Measurements from ENCODE around the gene PRPF6.

PRPF6 gene

GRCh38 chr20:64036346-64037198, 55.6 kb downstream of the PRPF6 start:
- DNase-seq, result no peak

- no peak for DNase-seq
These were observed 56.2 kb downstream of the PRPF6 start for GRCh38 chr20:64037199-64037497.

GRCh38 chr20:64037498-64038213, 56.7 kb downstream of the PRPF6 start:
- no peak for DNase-seq

GRCh38 chr20:64038224-64038564, 57.3 kb downstream of the PRPF6 start:
- no peak for DNase-seq

GRCh38 chr20:64038565-64039292, 57.8 kb downstream of the PRPF6 start:
- DNase-seq, result peak; percentile 56

GRCh38 chr20:64039293-64040160, 58.6 kb downstream of the PRPF6 start:
- DNase-seq, result no peak

GRCh38 chr20:64040231-64041039, 59.5 kb downstream of the PRPF6 start:
- no peak for DNase-seq

GRCh38 chr20:64041040-64041780, 60.3 kb downstream of the PRPF6 start:
- no peak for DNase-seq

- DNase-seq, result no peak
These were observed 60.8 kb downstream of the PRPF6 start for GRCh38 chr20:64041781-64042053.

- no peak for DNase-seq
These were observed 61.3 kb downstream of the PRPF6 start for GRCh38 chr20:64042054-64042781.

GRCh38 chr20:64043768-64044167, 62.8 kb downstream of the PRPF6 start:
- DNase-seq, result no peak

- no peak for DNase-seq
These were observed 63.7 kb downstream of the PRPF6 start for GRCh38 chr20:64044484-64045247.

- no peak for DNase-seq
These were observed 64.5 kb downstream of the PRPF6 start for GRCh38 chr20:64045346-64046011.

- no peak for DNase-seq
These were observed 66.1 kb downstream of the PRPF6 start for GRCh38 chr20:64047046-64047389.

GRCh38 chr20:64047968-64048401, 67.1 kb downstream of the PRPF6 start:
- no peak for DNase-seq

- no peak for DNase-seq
These were observed 67.6 kb downstream of the PRPF6 start for GRCh38 chr20:64048402-64049044.

GRCh38 chr20:64049060-64049877, 68.3 kb downstream of the PRPF6 start, which contains the start of gene SOX18:
TSS of gene SOX18 (minus strand) at chr20:64049639. CDS start at chr20:64049516, 123 bp downstream.
- peak; percentile 33 for DNase-seq

- DNase-seq, result no peak
These were observed 68.9 kb downstream of the PRPF6 start for GRCh38 chr20:64049878-64050260.
